ENCODE measurements around the gene USHBP1.

- TF ChIP-seq POLR2A (IDR thresholded peaks at IDR 0.05) (no peak), CTCF (IDR thresholded peaks at IDR 0.05) (no peak)
These were observed 44.3 kb downstream of the USHBP1 start for GRCh38 chr19:17220207-17220758.

Measured in right lobe of liver (tissue), 4 donors.